ENCODE results near the gene PRM3. TPM values are rescaled to one million over a fixed set of nuclear protein-coding genes. Genes with fewer than 3 reads are reported as not detected.

PRM3 gene
- total and polyA plus RNA-seq, 3 experiments from 2014 or later, result not detected

DNA sequence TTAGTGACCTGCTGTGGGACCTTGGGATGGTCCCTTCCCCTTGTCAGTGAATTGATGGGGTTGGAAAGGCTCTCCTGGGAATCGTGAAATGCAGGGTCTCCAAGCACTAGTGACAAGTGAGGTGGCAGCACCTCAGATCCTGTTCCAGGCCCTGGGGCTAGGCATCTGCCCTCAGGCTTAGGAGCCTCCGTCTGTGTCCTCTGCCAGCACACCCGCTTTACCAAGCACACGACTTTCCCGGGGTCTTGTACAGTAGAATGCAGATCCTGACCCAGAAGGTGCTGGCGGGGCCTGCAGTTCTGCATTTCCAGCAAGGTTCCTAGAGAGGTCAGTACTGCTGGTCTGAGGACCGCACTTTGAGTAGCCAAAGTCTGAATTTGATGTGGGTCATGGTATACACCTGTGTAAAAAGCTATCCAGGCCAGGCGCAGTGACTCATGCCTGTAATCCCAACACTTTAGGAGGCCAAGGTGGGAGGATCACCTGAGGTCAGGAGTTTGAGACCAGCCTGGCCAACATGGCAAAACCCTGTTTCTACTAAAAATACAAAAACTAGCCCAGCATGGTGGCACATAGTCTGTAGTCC, 41.0 kb upstream of the PRM3 start:
- Mint-ChIP-seq H3K27me3 (peaks cover 0 to 1% of the 10 kb centered on the region in 2 donors), H3K4me3 (no peak overlapping the region), H3K9me3 (no peaks in the 10 kb centered on the region), H3K4me1 (peaks cover 28 to 41% (median 40%) of the 10 kb centered on the region in 3 donors), H3K27ac (peak overlapping the region in 1 of 8 donors; percentile 47), H3K36me3 (no peaks in the 10 kb centered on the region)
- Histone ChIP-seq H3K4me3 (ENCODE audit: low read length) (no peak overlapping the region), H3K27ac (ENCODE audit: low read depth, low read length) (no peak overlapping the region), H3K36me3 (ENCODE audit: insufficient read depth, low read length) (no peaks in the 10 kb centered on the region), H3K4me1 (ENCODE audit: insufficient read depth, low read length) (peaks cover 27% of the 10 kb centered on the region), H3K27me3 (ENCODE audit: insufficient read depth, low read length, poor library complexity, severe bottlenecking) (no peaks in the 10 kb centered on the region), H3K9me3 (ENCODE audit: low read length) (no peaks in the 10 kb centered on the region)
- ChIA-PET POLR2A (no interaction called here), CTCF (no interaction called here)
- DNase-seq, result no peak

DNA sequence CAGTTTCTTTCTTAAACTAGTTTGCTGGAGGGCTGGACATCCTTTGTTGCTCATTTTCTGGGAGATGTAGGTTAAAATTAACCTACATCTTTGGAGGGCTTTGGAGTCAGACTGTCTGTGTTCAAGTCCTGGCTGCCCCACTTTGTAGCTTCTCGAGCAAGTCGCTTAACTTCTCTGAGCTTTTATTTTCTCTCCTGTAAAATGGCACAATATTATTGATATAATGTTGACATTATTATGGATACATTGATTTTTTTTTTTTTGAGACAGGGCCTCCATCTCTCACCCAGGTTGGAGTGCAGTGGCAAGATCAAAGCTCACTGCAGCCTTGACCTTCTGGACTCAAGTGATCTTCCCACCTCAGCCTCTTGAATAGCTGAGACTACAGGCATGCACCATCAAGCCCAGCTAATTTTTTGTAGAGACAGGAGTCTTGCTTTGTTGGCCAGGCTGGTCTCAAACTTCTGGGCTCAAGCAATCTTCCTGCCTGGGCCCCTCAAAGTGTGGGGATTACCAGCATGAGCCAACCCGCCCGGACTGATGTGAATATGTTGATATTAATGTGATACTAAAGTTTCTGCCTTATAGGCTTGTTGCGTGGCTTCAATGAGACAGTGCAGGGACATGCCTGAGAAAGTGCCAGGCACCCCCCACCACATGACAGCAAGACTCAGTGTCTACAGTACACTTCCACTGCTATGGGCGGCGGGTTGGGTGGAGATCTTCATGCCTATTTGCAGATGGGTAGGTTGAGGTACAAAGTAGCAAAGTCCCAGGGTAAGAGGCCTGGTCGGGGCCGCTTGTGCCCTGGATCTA, 40.3 kb upstream of the PRM3 start:
- POLR2A ChIA-PET, result no interaction called here
- peaks cover 28 to 44% (median 40%) of the 10 kb centered on the region in 3 donors for H3K4me1 Mint-ChIP-seq
- no peak overlapping the region for H3K4me3 Mint-ChIP-seq
- H3K27ac ChIP-seq (ENCODE audit: low read depth, low read length), result no peak overlapping the region
- H3K36me3 Mint-ChIP-seq, result no peaks in the 10 kb centered on the region
- no peaks in the 10 kb centered on the region for H3K27me3 ChIP-seq (ENCODE audit: insufficient read depth, low read length, poor library complexity, severe bottlenecking)
- peaks cover 0 to 1% of the 10 kb centered on the region in 2 donors for H3K27me3 Mint-ChIP-seq
- peak overlapping the region in 2 of 8 donors; percentile 33 to 58 for H3K27ac Mint-ChIP-seq
- H3K36me3 ChIP-seq (ENCODE audit: insufficient read depth, low read length), result no peaks in the 10 kb centered on the region
- H3K4me1 ChIP-seq (ENCODE audit: insufficient read depth, low read length), result peaks cover 27% of the 10 kb centered on the region
- no peaks in the 10 kb centered on the region for H3K9me3 Mint-ChIP-seq
- CTCF ChIA-PET, result interaction anchor here (2.1 to 2.4 kb wide), 2 partner anchors 17 to 58 kb away, joined by 8 to 9 read pairs; partner anchors contain the start of gene SOCS1
- H3K4me3 ChIP-seq (ENCODE audit: low read length), result no peak overlapping the region
- no peak for DNase-seq
- H3K9me3 ChIP-seq (ENCODE audit: low read length), result no peaks in the 10 kb centered on the region

DNA sequence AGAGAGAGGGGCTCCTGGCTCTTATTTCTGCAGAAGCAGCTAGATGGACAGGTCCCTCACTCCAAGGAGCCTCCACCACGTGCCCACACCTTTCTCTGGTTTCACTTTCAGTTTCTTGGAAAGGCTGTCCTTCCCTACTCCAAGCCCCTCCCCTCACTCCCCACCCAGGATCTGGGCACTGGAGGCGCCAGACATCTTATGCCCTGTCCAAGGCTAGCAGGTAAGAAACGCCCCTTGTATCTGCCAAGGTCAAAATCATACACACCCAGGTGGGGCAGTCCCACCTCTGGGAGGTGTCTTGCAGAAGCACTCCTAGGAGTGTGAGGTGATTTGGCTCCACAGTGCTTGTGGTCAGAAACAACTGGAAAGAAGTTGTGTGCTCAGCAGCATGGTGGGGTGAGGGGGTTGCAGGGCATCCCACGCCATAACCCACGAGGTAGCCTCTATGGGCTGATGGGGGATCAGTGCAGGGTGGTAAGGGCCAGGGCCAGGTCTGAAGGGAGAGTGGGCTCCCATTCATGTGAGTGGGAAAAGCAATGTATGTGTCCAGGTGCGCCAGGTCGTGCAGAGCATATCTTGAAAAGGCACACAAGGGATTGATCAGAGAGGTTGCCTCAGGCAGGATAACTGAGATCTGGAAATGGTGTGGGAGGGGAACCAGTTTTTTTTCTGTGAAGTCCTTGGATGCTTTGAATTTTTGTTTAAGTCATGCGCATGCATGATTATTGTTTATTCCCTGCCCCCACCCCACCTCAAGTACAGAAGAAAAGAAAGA, 39.5 kb upstream of the PRM3 start:
- DNase-seq, result peak in 2 of 5 donors; percentile 14 to 18
- H3K36me3 ChIP-seq (ENCODE audit: insufficient read depth, low read length), result no peaks in the 10 kb centered on the region
- Mint-ChIP-seq H3K4me1 (peaks cover 28 to 46% (median 40%) of the 10 kb centered on the region in 3 donors), H3K4me3 (peak overlapping the region in 6 of 7 donors; percentile 35 to 82 (median 47)), H3K27ac (peak overlapping the region in 7 of 8 donors; percentile 5 to 90 (median 71)), H3K9me3 (no peaks in the 10 kb centered on the region), H3K27me3 (peaks cover 0 to 1% of the 10 kb centered on the region in 2 donors), H3K36me3 (no peaks in the 10 kb centered on the region)
- no peak overlapping the region for H3K27ac ChIP-seq (ENCODE audit: low read depth, low read length)
- ChIA-PET POLR2A (no interaction called here), CTCF (interaction anchor here (2.1 to 2.4 kb wide), 2 partner anchors 16 to 57 kb away, joined by 8 to 9 read pairs; partner anchors contain the start of gene SOCS1)
- no peaks in the 10 kb centered on the region for H3K27me3 ChIP-seq (ENCODE audit: insufficient read depth, low read length, poor library complexity, severe bottlenecking)
- no peaks in the 10 kb centered on the region for H3K9me3 ChIP-seq (ENCODE audit: low read length)
- no peak overlapping the region for H3K4me3 ChIP-seq (ENCODE audit: low read length)
- H3K4me1 ChIP-seq (ENCODE audit: insufficient read depth, low read length), result peaks cover 27% of the 10 kb centered on the region

DNA sequence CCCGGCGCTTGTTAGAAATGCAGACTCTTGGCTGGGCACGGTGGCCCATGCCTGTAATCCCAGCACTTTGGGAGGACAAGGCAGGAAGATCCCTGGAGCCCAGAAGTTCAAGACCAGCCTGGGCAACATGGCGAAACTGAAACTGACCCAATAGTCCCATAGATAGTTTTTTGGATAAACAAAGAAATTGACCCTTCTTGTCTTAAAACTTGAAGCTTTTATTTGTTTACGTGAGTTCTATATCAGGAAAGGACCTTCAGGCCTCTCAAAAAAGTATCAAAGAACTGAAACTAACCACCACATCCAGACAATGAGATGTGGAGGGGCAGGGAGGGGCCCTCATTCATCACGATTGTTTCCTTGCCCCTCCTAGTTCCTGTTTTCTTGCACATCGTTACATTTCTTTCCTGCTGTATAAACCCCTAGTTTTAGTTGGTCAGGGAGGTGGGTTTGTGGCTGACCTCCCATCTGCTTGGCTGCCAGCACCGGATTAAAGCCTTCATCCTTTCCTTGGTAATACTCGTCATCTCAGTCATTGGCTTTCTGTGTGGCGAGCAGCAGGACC, 37.6 kb upstream of the PRM3 start:
- H3K4me1 Mint-ChIP-seq, result peaks cover 28 to 50% (median 44%) of the 10 kb centered on the region in 3 donors
- no peak overlapping the region for H3K4me3 ChIP-seq (ENCODE audit: low read length)
- CTCF ChIA-PET, result interaction anchor here (0.9 to 3.2 kb wide), 3 partner anchors 13 to 56 kb away, joined by 3 to 8 read pairs (median 5); partner anchors contain the start of gene SOCS1

DNA sequence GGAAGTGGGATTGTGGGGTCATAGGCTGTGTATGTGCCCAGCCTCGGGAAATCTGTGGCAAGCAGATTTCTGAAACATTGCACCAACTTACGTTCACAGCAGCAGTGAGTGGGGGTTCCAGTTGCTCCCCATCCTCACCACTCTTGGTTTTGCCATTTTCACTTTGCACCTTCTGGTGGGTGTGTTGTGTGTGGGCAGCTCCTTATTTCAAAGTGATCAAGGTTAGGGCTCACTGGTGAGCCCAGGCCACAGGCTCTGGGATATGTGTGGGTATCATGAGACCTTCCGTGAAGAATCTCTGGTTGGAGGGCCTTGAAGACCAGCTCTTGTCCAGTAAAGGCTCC, 37.2 kb upstream of the PRM3 start:
- H3K36me3 ChIP-seq (ENCODE audit: insufficient read depth, low read length), result no peaks in the 10 kb centered on the region
- H3K27ac ChIP-seq (ENCODE audit: low read depth, low read length), result no peak overlapping the region
- no peak overlapping the region for H3K4me3 ChIP-seq (ENCODE audit: low read length)
- peaks cover 0 to 1% (median 0%) of the 10 kb centered on the region in 3 donors for H3K36me3 Mint-ChIP-seq
- H3K4me3 Mint-ChIP-seq, result peak overlapping the region in 2 of 7 donors; percentile 77 to 90
- no peak for DNase-seq
- no peaks in the 10 kb centered on the region for H3K27me3 ChIP-seq (ENCODE audit: insufficient read depth, low read length, poor library complexity, severe bottlenecking)
- peaks cover 27% of the 10 kb centered on the region for H3K4me1 ChIP-seq (ENCODE audit: insufficient read depth, low read length)
- H3K9me3 ChIP-seq (ENCODE audit: low read length), result no peaks in the 10 kb centered on the region
- no peaks in the 10 kb centered on the region for H3K9me3 Mint-ChIP-seq
- ChIA-PET CTCF (interaction anchor here (0.9 to 3.2 kb wide), 3 partner anchors 12 to 55 kb away, joined by 3 to 8 read pairs (median 5); partner anchors contain the start of gene SOCS1), POLR2A (interaction anchor here (0.8 kb wide), 1 partner anchor 55 kb away, joined by 3 read pairs; the partner anchor contains the start of gene SOCS1)
- no peaks in the 10 kb centered on the region for H3K27me3 Mint-ChIP-seq
- peak overlapping the region in 7 of 8 donors; percentile 21 to 95 (median 90) for H3K27ac Mint-ChIP-seq
- peaks cover 28 to 50% (median 44%) of the 10 kb centered on the region in 3 donors for H3K4me1 Mint-ChIP-seq

More for the DNA sequence above, 37.6 kb upstream of the PRM3 start:
- H3K27ac ChIP-seq (ENCODE audit: low read depth, low read length), result no peak overlapping the region
- peaks cover 27% of the 10 kb centered on the region for H3K4me1 ChIP-seq (ENCODE audit: insufficient read depth, low read length)
- Mint-ChIP-seq H3K4me3 (peak overlapping the region; percentile 52 to 90 (median 73)), H3K9me3 (no peaks in the 10 kb centered on the region), H3K27me3 (no peaks in the 10 kb centered on the region), H3K36me3 (peaks cover 0 to 1% (median 0%) of the 10 kb centered on the region in 3 donors), H3K27ac (peak overlapping the region; percentile 21 to 95 (median 90))
- H3K36me3 ChIP-seq (ENCODE audit: insufficient read depth, low read length), result no peaks in the 10 kb centered on the region
- H3K9me3 ChIP-seq (ENCODE audit: low read length), result no peaks in the 10 kb centered on the region
- no peaks in the 10 kb centered on the region for H3K27me3 ChIP-seq (ENCODE audit: insufficient read depth, low read length, poor library complexity, severe bottlenecking)
- DNase-seq, result peak in 3 of 5 donors; percentile 62 to 73 (median 72)
- POLR2A ChIA-PET, result interaction anchor here (0.8 kb wide), 1 partner anchor 55 kb away, joined by 3 read pairs; the partner anchor contains the start of gene SOCS1

DNA sequence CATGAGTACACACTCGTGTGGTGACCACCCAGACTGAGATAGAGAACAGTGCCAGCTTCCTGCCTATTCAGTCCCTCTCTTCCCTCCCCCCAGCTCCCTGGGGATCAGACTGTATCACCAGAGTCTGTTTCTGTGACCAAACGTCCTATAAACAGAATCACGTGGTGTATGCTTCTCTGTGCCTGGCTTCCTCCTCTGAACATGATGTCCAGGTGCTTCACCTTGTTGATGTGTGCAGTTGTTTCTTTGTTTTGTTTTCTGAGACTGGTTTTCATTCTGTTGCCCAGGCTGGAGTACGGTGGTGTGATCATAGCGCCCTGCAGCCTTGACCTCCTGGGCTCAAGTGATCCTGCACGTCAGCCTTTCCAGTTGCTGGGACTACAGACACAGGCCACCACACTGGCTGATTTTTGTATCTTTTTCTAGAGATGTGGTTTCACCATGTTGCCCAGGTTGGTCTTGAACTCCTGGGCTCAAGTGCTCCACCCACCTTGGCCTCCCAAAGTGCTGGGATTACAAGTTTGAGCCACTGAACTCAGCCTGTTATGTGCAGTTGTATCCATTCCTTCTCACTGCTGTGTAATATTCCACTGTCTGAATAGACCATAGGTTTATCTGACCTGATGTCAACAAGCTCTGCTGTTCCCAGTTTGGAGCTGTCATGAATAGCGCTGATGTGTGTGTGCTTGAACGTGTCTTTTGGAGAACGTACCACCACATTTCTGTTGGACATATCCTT, 36.6 kb upstream of the PRM3 start:
- H3K4me1 Mint-ChIP-seq, result peaks cover 28 to 50% (median 44%) of the 10 kb centered on the region in 3 donors
- peaks cover 27% of the 10 kb centered on the region for H3K4me1 ChIP-seq (ENCODE audit: insufficient read depth, low read length)

More for the DNA sequence above, 36.6 kb upstream of the PRM3 start:
- no peaks in the 10 kb centered on the region for H3K9me3 Mint-ChIP-seq
- POLR2A ChIA-PET, result interaction anchor here (0.8 kb wide), 1 partner anchor 54 kb away, joined by 3 read pairs; the partner anchor contains the start of gene SOCS1
- Histone ChIP-seq H3K9me3 (ENCODE audit: low read length) (no peaks in the 10 kb centered on the region), H3K4me3 (ENCODE audit: low read length) (no peak overlapping the region), H3K27ac (ENCODE audit: low read depth, low read length) (no peak overlapping the region), H3K27me3 (ENCODE audit: insufficient read depth, low read length, poor library complexity, severe bottlenecking) (no peaks in the 10 kb centered on the region), H3K36me3 (ENCODE audit: insufficient read depth, low read length) (no peaks in the 10 kb centered on the region)
- peaks cover 0 to 1% of the 10 kb centered on the region in 2 donors for H3K27me3 Mint-ChIP-seq
- peak overlapping the region in 4 of 8 donors; percentile 2 to 95 (median 54) for H3K27ac Mint-ChIP-seq
- peak overlapping the region in 1 of 7 donors; percentile 74 for H3K4me3 Mint-ChIP-seq
- CTCF ChIA-PET, result interaction anchor here (0.9 to 3.2 kb wide), 2 partner anchors 12 to 55 kb away, joined by 5 to 8 read pairs; partner anchors contain the start of gene SOCS1
- no peak for DNase-seq
- peaks cover 0 to 1% (median 0%) of the 10 kb centered on the region in 3 donors for H3K36me3 Mint-ChIP-seq

All from CD8-positive, alpha-beta memory T cell (primary cell).